HUDEP-2 (cell line): ENCODE data around the gene PODXL2.
"Not testable (repeated sequence)": the region's sequence is repeated elsewhere in the genome, so short reads cannot be mapped to it uniquely, and the experiment has no call there.

ENCODE experiments used
- DNase-seq, 76 experiments: peaks; one replicate each; lab custom pipeline; 2025; ENCODE audit not compliant: unreplicated experiment in 76 of 76; lab: John Stamatoyannopoulos, UW

PODXL2 gene

DNA sequence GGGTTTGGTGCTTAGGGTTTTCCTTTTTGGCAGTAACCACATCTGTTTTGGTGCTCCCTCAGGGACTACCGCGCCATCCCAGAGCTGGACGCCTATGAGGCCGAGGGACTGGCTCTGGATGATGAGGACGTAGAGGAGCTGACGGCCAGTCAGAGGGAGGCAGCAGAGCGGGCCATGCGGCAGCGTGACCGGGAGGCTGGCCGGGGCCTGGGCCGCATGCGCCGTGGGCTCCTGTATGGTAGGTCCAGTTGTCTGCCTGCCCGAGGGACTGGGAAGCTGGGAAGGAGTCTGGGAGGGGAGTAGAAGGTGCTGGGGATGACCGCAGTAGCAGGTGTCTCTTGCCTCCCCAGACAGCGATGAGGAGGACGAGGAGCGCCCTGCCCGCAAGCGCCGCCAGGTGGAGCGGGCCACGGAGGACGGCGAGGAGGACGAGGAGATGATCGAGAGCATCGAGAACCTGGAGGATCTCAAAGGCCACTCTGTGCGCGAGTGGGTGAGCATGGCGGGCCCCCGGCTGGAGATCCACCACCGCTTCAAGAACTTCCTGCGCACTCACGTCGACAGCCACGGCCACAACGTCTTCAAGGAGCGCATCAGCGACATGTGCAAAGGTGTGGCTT is 24.3 kb upstream of the PODXL2 start:
- DNase-seq: no peak

DNA sequence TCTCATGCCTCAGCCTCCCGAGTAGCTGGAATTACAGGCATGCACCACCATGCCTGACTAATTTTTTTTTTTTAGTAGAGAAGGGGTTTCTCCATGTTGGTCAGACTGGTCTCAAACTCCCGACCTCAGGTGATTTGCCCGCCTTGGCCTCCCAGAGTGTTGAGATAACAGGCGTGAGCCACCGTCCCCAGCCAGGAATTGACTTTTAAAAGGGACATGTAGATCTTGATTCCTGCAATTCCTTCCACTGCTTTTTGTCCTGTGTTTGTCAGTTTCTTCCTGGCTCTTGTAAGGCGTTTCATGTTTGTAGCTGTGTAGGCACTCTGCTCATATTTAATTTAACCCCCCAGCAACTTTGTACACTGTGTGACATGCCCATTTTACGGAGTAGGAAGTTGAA is 23.4 kb upstream of the PODXL2 start:
- DNase-seq: not testable (repeated sequence)

DNA sequence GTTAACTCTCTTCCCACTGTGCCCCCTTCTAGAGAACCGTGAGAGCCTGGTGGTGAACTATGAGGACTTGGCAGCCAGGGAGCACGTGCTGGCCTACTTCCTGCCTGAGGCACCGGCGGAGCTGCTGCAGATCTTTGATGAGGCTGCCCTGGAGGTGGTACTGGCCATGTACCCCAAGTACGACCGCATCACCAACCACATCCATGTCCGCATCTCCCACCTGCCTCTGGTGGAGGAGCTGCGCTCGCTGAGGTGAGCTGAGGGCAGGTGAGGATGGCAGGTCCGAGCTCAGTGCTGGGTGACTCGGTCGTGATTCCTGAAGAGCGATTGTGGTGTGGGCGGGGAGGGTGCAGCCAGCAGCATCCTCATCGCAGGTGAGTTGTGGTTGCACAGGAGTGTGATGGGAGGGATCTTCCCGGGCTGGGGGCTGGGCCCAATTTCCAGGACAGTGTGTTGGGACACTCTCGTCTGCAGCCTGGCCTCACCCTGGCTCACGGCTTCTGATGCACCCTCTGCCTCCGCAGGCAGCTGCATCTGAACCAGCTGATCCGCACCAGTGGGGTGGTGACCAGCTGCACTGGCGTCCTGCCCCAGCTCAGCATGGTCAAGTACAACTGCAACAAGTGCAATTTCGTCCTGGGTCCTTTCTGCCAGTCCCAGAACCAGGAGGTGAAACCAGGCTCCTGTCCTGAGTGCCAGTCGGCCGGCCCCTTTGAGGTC is 22.7 kb upstream of the PODXL2 start:
- no peak for DNase-seq

GRCh38 chr3:127606981-127607595 is 21.9 kb upstream of the PODXL2 start:
- DNase-seq: no peak

DNA sequence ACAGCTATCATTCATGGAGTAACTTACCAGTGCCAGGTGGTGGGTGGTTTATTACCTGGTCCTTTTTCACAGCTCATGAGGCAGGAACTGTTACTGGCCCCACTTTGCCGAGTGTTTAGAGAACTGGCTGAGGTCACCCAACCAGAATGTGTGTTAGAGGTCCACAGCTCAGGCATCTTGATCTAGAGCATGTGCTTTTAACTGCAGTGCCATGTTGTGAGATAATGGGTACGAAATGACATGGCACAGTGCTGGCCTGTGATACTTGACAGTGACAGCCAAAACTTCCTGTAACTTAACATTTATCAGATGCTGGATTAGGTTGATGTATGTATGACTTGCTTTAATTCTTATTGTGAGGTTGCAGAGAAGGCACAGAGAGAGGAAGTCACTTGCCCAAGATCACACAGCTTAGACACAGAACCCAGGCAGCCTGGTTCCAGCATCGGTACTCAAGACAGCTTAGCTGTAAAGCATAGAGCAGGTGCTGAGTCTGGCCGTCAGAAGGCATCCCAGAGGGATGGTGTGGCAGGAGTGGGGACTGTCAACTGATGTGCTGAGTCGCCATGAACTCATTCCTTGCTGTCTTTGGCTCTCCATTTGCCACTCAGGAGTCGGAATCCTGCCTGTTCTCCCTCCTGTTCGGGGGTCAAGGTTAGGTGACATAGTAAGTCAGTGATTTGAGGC is 21.2 kb upstream of the PODXL2 start:
- DNase-seq: peak in 1 of 76 experiments; percentile 9

GRCh38 chr3:127608362-127608718 is 20.6 kb upstream of the PODXL2 start:
- no peak for DNase-seq

DNA sequence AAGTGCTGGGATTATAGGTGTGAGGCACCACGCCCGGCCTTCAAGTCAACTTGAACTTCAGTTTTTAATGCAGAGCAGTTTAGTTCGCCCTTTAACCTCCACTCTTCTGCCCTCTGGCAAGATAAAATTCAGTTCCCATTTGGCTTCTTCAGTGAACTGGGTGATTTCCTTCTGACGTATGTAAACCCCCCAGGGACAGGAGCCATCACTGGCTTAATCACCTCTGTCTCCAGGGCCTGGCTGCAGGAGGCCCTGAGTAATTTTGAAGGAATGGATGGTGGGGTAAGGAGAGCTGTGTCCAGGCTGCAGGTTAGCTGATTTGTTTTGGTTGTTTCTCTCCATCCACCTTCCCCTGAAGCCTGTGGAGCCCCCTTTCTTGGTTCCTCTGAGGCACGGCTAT is 18.9 kb upstream of the PODXL2 start:
- DNase-seq: no peak

DNA sequence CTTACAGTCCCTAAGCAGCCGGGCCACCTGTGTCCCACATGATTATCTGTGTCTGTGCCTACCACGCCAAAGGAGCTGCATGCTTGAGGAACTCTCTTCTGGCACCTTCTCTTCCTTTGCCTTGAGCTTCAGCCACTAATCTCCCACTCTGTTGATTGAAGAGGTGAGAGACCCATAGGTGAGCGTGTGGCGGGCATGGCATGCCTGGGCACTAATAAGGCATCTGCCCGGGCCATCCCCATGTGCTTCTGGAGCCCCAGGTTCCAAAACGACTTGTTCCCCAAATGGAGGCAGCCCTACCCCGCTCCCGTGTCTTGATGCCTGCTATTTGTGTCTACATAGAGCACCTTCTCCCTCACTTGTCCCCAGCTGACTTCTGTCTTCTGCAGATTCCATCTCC is 17.7 kb upstream of the PODXL2 start:
- DNase-seq: no peak

DNA sequence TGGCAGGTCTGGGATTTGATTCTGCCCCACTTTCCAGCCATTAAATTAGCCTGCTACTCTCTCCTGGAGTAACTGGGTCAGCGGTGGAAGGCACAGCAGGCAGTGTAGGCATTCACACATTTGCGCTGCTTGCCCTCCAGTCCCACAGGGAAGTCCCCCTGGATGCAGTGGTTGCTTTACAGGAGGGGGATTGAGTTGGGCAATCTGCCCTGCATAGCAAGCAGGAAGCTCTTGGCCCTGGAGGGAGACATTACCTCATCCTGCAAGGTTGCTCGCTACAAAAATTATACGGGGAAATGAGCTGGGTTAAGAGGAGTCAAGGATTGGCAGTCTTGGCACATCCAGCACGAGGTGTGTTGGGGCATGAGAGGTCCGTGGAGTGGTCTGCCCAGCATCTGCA is 16.0 kb upstream of the PODXL2 start:
- DNase-seq: no peak

DNA sequence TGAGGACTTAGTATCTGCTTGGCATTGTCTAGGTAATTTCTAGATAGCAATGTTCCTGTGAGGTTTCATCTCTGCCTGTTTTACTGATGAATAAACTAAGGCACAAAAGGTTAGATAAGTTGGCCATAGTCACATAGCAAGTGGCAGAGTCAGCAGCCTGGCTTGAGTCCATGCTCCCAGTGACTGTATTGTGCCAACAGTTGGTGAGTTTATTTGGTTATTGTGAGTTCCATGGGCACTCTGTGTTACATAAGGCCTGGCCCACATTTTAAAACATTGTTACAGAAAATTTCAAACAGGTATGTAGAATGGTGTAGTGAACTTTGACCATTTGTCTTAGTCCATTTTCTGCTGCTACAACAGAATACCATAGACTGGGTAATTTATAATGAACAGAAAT is 15.6 kb upstream of the PODXL2 start:
- DNase-seq: no peak

- no peak for DNase-seq
Measured at GRCh38 chr3:127614928-127615589, 13.9 kb upstream of the PODXL2 start.

- DNase-seq: no peak
Measured at GRCh38 chr3:127615631-127616305, 13.2 kb upstream of the PODXL2 start.

GRCh38 chr3:127616836-127617605 is 12.0 kb upstream of the PODXL2 start:
- DNase-seq: no peak

DNA sequence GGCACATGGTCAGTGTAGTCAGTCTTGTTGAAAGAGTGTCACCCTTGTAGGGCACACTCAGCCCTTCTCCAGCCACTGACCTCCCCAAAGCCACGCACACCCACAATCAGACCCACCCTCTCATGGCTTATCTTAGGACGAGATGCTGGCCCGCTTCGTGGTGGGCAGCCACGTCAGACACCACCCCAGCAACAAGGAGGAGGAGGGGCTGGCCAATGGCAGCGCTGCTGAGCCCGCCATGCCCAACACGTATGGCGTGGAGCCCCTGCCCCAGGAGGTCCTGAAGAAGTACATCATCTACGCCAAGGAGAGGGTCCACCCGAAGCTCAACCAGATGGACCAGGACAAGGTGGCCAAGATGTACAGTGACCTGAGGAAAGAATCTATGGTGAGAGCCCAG is 10.1 kb upstream of the PODXL2 start:
- no peak for DNase-seq

- no peak for DNase-seq
Measured at GRCh38 chr3:127620637-127621375, 8.2 kb upstream of the PODXL2 start.

- DNase-seq: no peak
Measured at GRCh38 chr3:127622031-127622430, 7.0 kb upstream of the PODXL2 start.

GRCh38 chr3:127622772-127623576 is 6.0 kb upstream of the PODXL2 start:
- DNase-seq: no peak

- DNase-seq: no peak
Measured at GRCh38 chr3:127624063-127624462, 4.9 kb upstream of the PODXL2 start.
